ENCODE measurements around the gene VAMP4.
A peak's percentile ranks its signal among the peaks of the same experiment; 100 is the strongest.

Gene VAMP4

GRCh38 chr1:171668372-171668771 is 73.5 kb downstream of the VAMP4 start:
- intact Hi-C loops (cut with DNase I; ENCODE audit: low total_unique reads): no loop called here
- H3K36me3 ChIP-seq: no peaks in the 10 kb centered on the region
- no peak for TF ChIP-seq CTCF (IDR thresholded peaks at IDR 0.05)
- H3K27ac ChIP-seq: no peak overlapping the region
- no peak for DNase-seq
- no peak overlapping the region for H3K4me3 ChIP-seq
- peaks cover 0 to 14% (median 2%) of the 10 kb centered on the region in 4 donors for H3K4me1 ChIP-seq
- no peaks in the 10 kb centered on the region for H3K27me3 ChIP-seq
- no peaks in the 10 kb centered on the region for H3K9me3 ChIP-seq

- H3K36me3 ChIP-seq: no peaks in the 10 kb centered on the region
- H3K27me3 ChIP-seq: no peaks in the 10 kb centered on the region
- H3K9me3 ChIP-seq: no peaks in the 10 kb centered on the region
- H3K4me1 ChIP-seq: peaks cover 0 to 19% (median 2%) of the 10 kb centered on the region in 4 donors
- no peak for TF ChIP-seq CTCF (IDR thresholded peaks at IDR 0.05)
- no peak overlapping the region for H3K4me3 ChIP-seq
- intact Hi-C loops (cut with DNase I; ENCODE audit: low total_unique reads): no loop called here
- H3K27ac ChIP-seq: no peak overlapping the region
- no peak for DNase-seq
These were observed 75.6 kb downstream of the VAMP4 start for GRCh38 chr1:171666114-171666769.

GRCh38 chr1:171664976-171665375 is 76.9 kb downstream of the VAMP4 start:
- intact Hi-C loops (cut with DNase I; ENCODE audit: low total_unique reads): no loop called here
- Histone ChIP-seq H3K36me3 (no peaks in the 10 kb centered on the region), H3K4me1 (peaks cover 0 to 19% (median 2%) of the 10 kb centered on the region in 4 donors), H3K27me3 (no peaks in the 10 kb centered on the region), H3K4me3 (no peak overlapping the region), H3K9me3 (no peaks in the 10 kb centered on the region), H3K27ac (peak overlapping the region; percentile 31 to 53)
- no peak for TF ChIP-seq CTCF (IDR thresholded peaks at IDR 0.05)
- DNase-seq: no peak

- H3K36me3 ChIP-seq: no peaks in the 10 kb centered on the region
- peaks cover 0 to 19% (median 2%) of the 10 kb centered on the region in 4 donors for H3K4me1 ChIP-seq
- H3K27ac ChIP-seq: peak overlapping the region; percentile 31 to 53
- no peaks in the 10 kb centered on the region for H3K9me3 ChIP-seq
- no peaks in the 10 kb centered on the region for H3K27me3 ChIP-seq
- DNase-seq: no peak
- intact Hi-C loops (cut with DNase I; ENCODE audit: low total_unique reads): no loop called here
- no peak overlapping the region for H3K4me3 ChIP-seq
- TF ChIP-seq CTCF (IDR thresholded peaks at IDR 0.05): no peak
These were observed 77.8 kb downstream of the VAMP4 start for GRCh38 chr1:171663854-171664575.

- intact Hi-C loops (cut with DNase I; ENCODE audit: low total_unique reads): no loop called here
- DNase-seq: no peak
- H3K27me3 ChIP-seq: no peaks in the 10 kb centered on the region
- H3K36me3 ChIP-seq: no peaks in the 10 kb centered on the region
- no peak overlapping the region for H3K4me3 ChIP-seq
- H3K27ac ChIP-seq: peak overlapping the region; percentile 31 to 53
- no peaks in the 10 kb centered on the region for H3K9me3 ChIP-seq
- H3K4me1 ChIP-seq: peaks cover 0 to 19% (median 2%) of the 10 kb centered on the region in 4 donors
- no peak for TF ChIP-seq CTCF (IDR thresholded peaks at IDR 0.05)
These were observed 78.6 kb downstream of the VAMP4 start for GRCh38 chr1:171663036-171663853.

Data from tibial artery (tissue), 4 donors.